HL-60 (cell line): ENCODE measurements around the gene SLC1A1.
"Not testable (repeated sequence)": the region's sequence is repeated elsewhere in the genome, so short reads cannot be mapped to it uniquely, and the experiment has no call there.

Experiments
- CTCF ChIP-seq: IDR thresholded peaks from one replicate; pipeline ENCODE4 v1.5.1; 2011; ENCODE audit warnings: low read length, control low read depth, inconsistent platforms; ENCODE audit not compliant: insufficient read depth
- POLR2AphosphoS5 ChIP-seq: IDR thresholded peaks from 2 replicates; pipeline ENCODE4 v1.6.1; 2012; ENCODE audit warnings: low read depth

GRCh38 chr9:4531355-4531754 lies 41.1 kb downstream of the SLC1A1 start:
- TF ChIP-seq CTCF, POLR2AphosphoS5: not testable (repeated sequence)
